KOPT-K1 (cell line): ENCODE data around the gene SMYD1.

Experiments
- H3K27ac ChIP-seq: fragments of 200-600 bp; sonication (generic); 2 replicates; pipeline ENCODE4 v1.5.1; 2016; ENCODE audit warnings: antibody characterized with exemption, mild to moderate bottlenecking, low read depth, low read length; ENCODE audit not compliant: poor library complexity, severe bottlenecking
- H3K36me3 ChIP-seq: fragments of 200-600 bp; sonication (generic); 2 replicates; pipeline ENCODE4 v1.5.1; 2017; ENCODE audit warnings: antibody characterized with exemption, mild to moderate bottlenecking, low read length, moderate library complexity; ENCODE audit not compliant: insufficient read depth
- H3K9me3 ChIP-seq: fragments of 200-600 bp; sonication (generic); 2 replicates; pipeline ENCODE4 v1.5.1; 2017; ENCODE audit warnings: antibody characterized with exemption, low read length, mild to moderate bottlenecking; ENCODE audit not compliant: insufficient read depth, poor library complexity, severe bottlenecking

Gene SMYD1

DNA sequence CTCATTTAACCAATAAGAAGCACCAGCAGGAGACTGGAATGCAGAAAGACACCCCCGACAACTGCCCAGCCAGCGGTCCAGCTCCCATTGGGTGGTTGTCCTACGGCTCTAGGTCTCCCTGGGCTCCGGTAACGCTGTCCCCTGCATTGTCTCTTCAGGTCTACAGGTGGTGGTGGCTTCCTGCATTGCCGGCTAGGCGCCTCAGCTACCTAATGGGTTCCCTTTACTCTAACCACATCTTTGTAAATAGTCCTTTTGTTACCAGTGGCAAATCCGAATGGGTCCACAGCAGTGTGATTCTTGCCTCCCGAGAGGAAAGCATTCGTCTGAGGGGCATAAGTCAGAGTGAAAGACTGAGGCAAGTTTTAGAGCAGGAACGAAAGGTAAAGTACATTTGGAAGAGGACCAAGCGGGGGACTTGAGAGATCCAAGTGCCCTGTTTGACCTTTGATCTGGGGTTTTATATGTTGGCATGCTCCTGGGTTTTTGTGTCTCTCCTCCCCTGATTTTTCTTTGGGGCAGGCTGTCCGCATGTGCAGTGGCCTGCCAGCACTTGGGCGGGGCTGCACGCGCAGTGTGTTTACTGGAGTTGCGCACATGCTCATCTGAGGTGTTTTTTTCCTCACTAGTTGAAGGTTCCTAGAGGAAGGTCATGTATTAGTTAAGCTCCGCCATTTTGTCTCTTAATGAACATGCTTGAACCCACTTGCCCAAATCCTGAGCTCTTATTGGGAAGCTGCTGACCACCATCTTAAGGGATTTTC is 49.2 kb downstream of the SMYD1 start:
- H3K27ac ChIP-seq = no peak overlapping the region
- no peaks in the 10 kb centered on the region for H3K9me3 ChIP-seq
- H3K36me3 ChIP-seq = no peaks in the 10 kb centered on the region

DNA sequence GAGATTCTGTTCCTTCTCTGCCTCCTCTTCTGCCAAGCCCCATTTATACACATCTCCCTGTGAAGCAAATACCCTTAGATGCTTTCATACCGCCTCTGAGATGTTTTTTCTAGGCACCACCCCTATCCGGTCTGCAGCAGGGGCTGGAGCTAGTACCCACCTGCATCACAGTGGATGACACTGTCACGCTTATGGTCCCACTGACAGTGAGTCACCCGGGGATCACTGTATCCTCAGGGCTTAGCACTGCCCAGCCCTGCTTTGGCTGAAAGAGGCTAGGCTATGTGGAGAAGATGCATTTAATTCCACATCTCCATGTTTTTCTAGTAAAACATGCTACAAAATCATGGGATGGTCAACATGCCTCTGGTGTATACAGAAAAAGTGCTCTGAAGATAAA is 50.3 kb downstream of the SMYD1 start:
- H3K27ac ChIP-seq = no peak overlapping the region
- H3K9me3 ChIP-seq = no peaks in the 10 kb centered on the region
- H3K36me3 ChIP-seq = no peaks in the 10 kb centered on the region

DNA sequence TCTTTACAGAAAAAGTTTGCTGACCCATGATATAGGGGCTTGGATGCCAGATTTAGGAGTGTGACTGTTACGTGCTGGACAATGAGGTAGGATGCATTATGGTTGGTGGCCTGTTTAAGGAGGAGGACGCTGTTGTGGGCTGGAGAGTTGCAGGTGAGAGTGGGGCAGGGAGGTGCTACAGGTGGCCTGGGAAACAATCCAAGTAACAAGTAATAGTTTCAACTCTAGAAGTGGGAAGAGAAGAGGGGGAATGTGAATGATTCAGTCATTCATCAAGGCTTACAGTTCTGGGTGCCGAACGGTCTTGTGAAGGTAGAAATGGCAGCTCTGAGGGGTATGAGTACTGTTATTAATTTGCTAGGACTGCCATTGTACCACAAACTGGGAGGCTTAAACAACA is 54.1 kb downstream of the SMYD1 start:
- H3K36me3 ChIP-seq = no peaks in the 10 kb centered on the region
- no peaks in the 10 kb centered on the region for H3K9me3 ChIP-seq
- H3K27ac ChIP-seq = no peak overlapping the region

DNA sequence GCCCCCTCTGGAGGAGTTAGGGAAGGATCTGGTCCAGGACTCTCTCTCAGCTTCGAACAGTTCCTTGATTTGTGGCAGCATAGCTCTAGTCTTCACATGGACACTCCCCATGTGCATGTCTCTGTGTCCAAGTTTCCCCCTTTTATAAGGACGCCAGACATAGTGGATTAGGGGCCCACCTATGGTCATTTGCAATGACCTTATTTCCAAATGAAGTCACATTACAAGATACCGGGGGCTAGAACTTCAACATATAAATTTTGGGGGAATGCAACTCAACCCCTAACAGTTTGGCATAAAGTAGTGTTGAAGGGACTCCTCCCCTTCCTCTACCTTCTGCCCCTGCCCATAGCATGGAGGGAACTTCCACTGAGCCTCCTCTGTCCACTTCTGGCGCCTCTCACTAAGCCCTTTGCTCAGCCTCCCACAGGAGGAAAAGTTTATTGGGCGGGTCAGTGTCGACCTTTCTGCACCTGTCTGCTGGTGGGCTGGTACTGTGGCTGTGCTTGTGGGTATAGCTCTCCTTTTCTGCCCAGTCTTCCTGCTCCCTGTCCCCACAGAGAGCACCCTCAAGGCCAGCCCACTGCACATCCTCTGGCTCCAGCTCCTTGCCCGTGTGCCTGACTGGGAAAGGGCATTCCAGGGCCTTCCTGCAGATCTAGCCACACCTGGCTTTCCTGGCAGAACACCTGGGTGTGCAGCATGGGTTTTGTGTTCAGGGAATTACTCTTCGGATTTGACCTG is 54.7 kb downstream of the SMYD1 start:
- no peaks in the 10 kb centered on the region for H3K9me3 ChIP-seq
- H3K27ac ChIP-seq = no peak overlapping the region
- H3K36me3 ChIP-seq = no peaks in the 10 kb centered on the region

DNA sequence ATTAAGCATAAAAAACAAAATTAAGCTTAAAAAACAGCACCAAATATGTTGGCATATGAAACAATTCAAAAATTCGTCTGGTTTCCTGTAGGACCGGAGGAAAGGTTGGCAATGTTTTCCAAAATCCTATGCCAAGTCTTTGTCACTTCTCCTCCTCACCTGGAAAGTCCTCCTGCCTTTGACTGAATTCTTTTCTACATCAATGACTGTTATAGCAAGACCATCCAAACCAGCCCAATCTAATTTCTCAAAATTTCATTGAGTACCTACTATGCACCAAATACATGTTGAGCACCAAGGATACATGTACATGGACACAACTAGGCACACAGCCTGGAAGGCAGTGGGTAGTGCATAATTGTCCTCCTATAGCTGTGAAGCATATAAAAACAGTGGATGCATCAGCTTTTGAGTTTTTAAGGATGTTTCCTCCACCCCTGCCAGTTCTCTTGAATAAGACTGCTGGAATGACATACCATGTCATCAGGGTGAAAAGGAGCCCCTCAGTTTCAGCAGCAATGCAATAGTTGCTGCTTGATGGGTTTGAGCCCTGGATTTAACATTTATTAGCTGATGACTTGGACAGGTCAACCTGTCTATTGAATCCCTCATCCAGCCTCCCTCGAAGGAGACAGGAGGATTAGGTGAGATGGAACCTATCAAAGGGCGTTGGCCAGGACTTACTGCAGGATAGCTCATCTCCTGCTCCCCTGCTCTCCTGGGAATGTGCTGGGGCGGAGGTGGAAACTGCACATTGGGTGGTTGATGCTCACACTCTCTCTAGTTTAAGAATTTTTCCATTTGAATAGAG is 55.7 kb downstream of the SMYD1 start:
- Histone ChIP-seq H3K36me3 (no peaks in the 10 kb centered on the region), H3K9me3 (no peaks in the 10 kb centered on the region), H3K27ac (no peak overlapping the region)

DNA sequence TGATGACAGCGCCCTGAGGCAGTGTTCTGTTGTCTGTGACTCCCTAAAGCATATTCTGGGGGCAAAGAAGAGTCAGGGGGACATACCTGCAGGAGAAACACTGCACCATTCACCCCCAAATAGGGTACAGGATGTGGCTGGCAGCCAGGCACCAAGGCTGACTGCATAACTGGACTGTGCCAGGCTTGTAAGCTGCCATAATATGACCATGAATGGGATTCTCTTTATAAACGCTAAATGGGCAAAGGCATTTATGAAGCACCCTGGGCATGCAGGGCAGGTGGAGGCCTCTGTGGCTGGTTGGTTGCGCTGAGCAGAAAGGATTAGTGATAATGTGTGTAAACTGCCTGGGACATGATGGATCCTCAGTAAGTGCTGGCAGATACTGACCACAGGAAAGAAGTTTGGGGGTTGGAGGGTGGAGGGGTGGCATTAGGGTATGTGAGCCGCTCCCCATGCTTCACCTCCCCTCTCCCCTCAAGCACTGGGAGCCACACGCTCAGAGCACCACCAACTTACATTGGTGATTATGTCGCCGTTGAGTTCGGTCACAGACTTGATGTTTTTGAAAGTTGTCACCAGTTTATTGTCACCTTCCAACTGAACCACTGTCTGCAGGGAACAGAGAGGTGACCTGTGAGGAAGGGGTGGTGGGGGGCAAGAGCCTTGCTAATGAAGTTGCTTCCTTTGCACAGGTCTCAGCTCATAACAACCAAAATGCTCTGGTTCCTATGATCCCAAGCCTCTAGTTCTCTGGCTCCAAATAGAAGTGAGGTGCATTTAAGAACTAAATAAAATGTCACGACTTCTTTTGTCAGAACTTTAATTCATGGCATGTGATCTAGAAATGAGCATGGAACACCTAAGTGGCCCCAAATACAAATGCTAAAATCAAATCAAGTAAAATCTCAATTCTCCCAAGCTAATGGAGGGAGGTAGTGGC is 56.6 kb downstream of the SMYD1 start:
- H3K27ac ChIP-seq = no peak overlapping the region
- H3K36me3 ChIP-seq = no peaks in the 10 kb centered on the region
- no peaks in the 10 kb centered on the region for H3K9me3 ChIP-seq

DNA sequence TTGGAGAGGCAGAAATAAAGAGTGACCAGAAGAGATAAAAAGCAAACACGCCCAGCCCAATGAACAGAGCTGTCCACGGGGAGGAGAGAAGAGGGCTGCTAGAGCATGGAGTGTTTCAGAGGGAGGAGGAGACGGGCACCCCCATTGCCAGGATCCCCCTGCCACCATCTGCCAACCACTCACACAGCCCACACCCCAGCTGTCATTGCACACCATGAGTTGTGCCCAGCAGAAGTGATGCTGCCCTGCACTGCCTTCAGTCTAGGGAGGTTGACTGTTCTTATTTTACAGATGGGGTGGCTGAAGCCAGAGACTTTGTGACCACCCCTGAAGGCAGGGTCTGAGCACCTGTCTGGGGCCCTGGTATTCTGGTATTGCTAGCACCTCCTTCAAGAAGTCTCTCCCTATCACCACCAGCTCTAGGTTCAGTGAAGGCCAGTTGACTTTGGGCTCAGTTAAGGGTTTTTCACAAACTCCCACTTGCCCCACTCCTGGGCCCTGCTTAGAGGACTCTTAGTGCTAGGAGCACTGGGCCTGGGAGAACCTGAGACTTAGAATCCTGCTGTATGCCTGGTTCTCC is 57.8 kb downstream of the SMYD1 start:
- Histone ChIP-seq H3K27ac (no peak overlapping the region), H3K36me3 (no peaks in the 10 kb centered on the region), H3K9me3 (no peaks in the 10 kb centered on the region)

DNA sequence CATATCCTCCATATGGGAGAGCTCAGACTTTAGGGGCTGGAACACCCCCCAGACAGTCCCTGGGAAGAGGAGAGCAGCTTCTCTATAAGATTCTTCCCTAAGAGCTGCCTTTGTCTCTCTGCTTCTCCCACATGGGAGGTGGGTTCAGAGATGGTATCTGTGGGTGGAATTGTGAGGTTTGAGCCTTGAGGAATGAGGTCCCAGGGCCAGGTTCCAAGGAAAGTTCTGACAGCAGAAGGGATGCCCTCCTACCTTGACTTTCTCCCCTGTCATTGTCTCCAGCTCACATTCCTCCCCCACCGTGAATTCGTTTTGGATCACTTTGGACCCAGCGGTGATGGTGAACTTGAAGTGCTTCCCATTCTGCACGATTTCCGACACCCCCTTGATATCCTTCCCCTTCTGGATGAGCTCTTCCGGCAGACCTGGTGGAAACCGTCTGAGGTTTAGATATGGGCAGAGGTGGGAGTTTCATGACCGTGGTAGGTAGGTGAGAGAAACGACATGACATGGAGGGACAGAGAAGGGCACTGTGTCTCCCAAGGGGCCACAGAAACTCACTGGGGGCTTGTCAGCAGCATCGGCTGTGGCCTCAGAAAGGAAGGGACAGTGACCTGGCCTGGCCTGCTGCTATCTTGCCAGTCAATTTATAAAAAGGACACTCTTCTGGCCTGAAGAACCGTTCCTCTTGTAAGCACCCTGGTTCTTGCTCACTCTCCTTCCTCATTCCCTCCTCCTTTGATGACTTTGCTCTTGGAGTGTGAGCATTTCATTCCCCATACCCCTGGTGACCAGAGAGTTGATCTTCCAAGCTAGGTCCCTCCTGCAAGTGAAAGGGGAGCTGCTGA is 58.5 kb downstream of the SMYD1 start:
- no peaks in the 10 kb centered on the region for H3K9me3 ChIP-seq
- no peak overlapping the region for H3K27ac ChIP-seq
- H3K36me3 ChIP-seq = no peaks in the 10 kb centered on the region

DNA sequence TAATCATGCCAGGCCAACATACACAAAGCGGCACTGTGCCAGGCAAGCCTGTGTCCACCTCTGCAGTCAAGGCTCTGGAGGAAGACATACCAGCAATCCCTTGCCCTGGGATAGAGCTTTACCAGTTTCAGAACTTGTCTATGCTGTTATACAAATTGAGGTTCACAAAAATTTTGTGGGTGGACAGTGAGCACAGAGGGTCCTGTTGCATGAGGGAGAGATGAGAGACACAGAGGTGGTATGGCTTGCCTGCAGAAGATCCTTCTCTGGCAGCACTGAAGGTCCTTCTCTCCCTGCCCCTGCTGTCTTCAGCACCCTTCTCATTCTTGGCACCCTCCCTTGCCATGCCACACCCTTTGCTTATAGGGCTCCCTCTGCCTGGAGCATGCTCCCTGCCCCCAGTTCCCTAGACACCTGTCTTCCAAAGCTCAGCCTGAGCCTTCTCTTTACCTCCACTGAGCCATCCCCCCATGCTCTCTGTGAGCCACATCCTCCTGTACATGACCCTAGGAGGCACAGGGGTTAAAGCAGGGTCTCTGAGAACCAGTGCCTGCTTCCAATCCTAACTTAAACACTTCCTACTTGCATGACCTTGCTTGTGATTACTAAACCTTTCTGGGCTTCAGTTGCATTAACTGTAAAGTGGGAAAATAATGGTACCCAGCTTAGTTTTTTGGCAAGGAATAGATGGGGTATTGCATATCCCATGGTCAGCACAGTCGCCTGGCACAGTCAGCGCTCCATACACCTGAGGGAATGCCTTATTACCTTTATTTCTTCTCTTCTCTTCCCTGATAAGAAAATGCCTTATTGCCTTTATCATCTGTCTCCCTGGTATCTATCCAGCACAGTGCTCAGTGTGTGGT is 59.4 kb downstream of the SMYD1 start:
- H3K9me3 ChIP-seq = no peaks in the 10 kb centered on the region
- H3K27ac ChIP-seq = no peak overlapping the region
- no peaks in the 10 kb centered on the region for H3K36me3 ChIP-seq

DNA sequence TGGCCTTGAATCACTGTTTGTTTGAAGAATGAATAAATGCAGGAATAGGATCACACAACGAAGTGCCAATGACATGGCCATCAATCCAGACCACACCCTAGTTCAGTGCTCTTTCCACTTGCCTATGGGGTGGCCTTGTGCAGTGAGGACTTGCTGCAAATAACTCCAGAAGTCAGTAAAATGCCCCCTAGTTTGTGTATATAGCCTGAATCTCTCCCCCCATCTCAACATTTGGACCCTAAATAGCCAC is 59.9 kb downstream of the SMYD1 start:
- H3K9me3 ChIP-seq = no peaks in the 10 kb centered on the region
- no peak overlapping the region for H3K27ac ChIP-seq
- H3K36me3 ChIP-seq = no peaks in the 10 kb centered on the region

DNA sequence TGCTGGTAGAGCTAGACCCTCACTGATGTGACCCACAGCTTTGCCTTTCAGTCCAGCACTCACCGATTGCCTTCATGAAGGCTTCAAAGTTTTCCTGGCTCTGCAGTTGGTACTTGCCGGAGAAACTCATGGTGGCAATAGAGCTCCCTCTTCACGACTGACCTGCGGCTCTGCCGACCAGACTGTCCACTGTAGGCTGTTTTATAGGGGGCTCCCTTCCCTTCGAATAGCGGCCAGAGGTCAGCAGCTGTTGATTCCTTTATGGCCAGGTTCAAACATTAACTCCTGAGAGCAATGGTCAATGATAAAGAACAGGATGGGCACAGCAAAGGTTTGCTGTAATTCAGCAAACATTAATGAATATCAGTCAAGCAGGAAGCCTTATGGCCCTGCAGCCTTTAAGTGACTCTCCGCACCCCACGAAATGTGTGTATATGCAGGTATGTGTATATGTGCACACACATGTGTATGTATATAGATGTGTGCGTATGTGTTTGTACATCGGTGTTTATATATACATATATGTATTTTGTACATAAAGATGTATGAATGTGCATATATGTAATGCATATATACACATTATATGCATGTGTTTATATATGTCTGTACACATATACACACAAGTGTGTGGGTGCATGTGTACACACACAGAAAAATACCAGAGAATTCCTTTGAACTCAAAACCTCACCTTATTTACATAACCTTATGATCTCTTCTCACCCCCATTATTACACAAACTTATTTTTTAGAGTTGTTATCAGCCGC is 60.4 kb downstream of the SMYD1 start, which contains the start of gene FABP1:
Gene FABP1, minus strand, starts transcription at position 175 of the 766 bp plus-strand sequence. Its CDS starts 45 bp downstream, at position 130.
- Histone ChIP-seq H3K27ac (no peak within 1 kb of the TSS), H3K36me3 (no peaks in the 10 kb centered on the region), H3K9me3 (no peaks in the 10 kb centered on the region)

DNA sequence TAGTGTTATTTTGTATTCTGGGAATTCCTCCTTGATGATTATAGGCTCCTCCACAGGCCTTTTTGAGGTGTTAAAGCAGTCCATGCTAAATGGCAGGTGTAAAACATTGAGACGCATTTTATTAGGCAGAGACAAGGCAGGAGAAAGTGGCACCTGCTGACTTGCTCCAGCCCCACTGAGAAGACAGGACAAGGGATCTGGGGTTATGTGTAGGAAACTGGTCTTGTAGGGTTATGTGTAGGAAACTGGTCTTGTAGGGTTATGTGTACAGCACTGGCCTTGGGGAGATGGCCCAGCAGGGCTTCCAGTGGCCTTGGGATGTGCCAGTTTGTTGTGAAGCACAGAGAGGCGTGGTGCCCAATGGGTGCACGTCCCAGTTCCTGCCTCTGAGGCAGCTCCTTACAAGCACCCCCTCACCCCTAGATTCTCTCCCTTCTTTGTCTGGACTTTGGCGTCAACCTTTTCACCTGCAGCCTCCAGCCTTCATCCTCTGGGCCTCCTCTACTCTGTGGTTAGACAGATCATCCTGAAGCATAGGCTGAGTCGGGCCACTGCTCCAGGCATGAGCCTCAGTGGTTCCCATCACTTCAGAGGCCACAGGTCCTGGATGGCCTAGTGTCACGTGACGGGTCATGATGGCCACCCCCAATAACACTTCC is 61.2 kb downstream of the SMYD1 start:
- no peak overlapping the region for H3K27ac ChIP-seq
- H3K36me3 ChIP-seq = no peaks in the 10 kb centered on the region

More for the DNA sequence above, 61.2 kb downstream of the SMYD1 start:
- no peaks in the 10 kb centered on the region for H3K9me3 ChIP-seq
